ENCODE data around the gene CTSK. TPM values are rescaled to one million over a fixed set of nuclear protein-coding genes. Genes with fewer than 3 reads are reported as not detected.

CTSK gene
- total RNA-seq, 1 experiment from 2014 or later = 3.5 TPM

- TF ChIP-seq, protein P1, sequence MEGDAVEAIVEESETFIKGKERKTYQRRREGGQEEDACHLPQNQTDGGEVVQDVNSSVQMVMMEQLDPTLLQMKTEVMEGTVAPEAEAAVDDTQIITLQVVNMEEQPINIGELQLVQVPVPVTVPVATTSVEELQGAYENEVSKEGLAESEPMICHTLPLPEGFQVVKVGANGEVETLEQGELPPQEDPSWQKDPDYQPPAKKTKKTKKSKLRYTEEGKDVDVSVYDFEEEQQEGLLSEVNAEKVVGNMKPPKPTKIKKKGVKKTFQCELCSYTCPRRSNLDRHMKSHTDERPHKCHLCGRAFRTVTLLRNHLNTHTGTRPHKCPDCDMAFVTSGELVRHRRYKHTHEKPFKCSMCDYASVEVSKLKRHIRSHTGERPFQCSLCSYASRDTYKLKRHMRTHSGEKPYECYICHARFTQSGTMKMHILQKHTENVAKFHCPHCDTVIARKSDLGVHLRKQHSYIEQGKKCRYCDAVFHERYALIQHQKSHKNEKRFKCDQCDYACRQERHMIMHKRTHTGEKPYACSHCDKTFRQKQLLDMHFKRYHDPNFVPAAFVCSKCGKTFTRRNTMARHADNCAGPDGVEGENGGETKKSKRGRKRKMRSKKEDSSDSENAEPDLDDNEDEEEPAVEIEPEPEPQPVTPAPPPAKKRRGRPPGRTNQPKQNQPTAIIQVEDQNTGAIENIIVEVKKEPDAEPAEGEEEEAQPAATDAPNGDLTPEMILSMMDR (IDR thresholded peaks at IDR 0.05 in 2 of 3, conservative IDR thresholded peaks at IDR 0.05 in 1 of 3; ENCODE audit: borderline replicate concordance in 1 of 3, insufficient read depth in 1 of 3, low read depth in 2 of 3, low read length in 2 of 3) = no peak
- no peak for TF ChIP-seq JUND (IDR thresholded peaks at IDR 0.05)
- TF ChIP-seq CEBPB (IDR thresholded peaks at IDR 0.05; ENCODE audit: low read depth) = no peak
- TF ChIP-seq EZH2phosphoT487 (IDR thresholded peaks at IDR 0.05; ENCODE audit: borderline replicate concordance) = no peak
Measured at GRCh38 chr1:150788946-150789345, 19.1 kb downstream of the CTSK start (continued).

GRCh38 chr1:150787455-150787854, 20.6 kb downstream of the CTSK start:
- ATAC-seq = no peak
- no peak for TF ChIP-seq POLR2A (IDR thresholded peaks at IDR 0.05; ENCODE audit: borderline replicate concordance, extremely low read depth, insufficient read depth, insufficient read length)
- TF ChIP-seq, protein P2, sequence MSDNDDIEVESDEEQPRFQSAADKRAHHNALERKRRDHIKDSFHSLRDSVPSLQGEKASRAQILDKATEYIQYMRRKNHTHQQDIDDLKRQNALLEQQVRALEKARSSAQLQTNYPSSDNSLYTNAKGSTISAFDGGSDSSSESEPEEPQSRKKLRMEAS (IDR thresholded peaks at IDR 0.05) = no peak
- no peak for TF ChIP-seq CEBPB (IDR thresholded peaks at IDR 0.05; ENCODE audit: low read depth)
- TF ChIP-seq ZBTB33 (IDR thresholded peaks at IDR 0.05; ENCODE audit: extremely low read depth, insufficient replicate concordance, low read length) = no peak
- TF ChIP-seq ATF3 (IDR thresholded peaks at IDR 0.05) = no peak
- TF ChIP-seq SP1 (IDR thresholded peaks at IDR 0.05; ENCODE audit: low read depth) = no peak
- TF ChIP-seq ELF1 (IDR thresholded peaks at IDR 0.05; ENCODE audit: borderline replicate concordance, low read depth) = no peak
- TF ChIP-seq SRF (IDR thresholded peaks at IDR 0.05; ENCODE audit: low read depth) = no peak
- TF ChIP-seq CBX3 (IDR thresholded peaks at IDR 0.05; ENCODE audit: low read depth) = no peak
- TF ChIP-seq RAD21 (IDR thresholded peaks at IDR 0.05; ENCODE audit: low read depth) = no peak
- no peak for TF ChIP-seq EZH2phosphoT487 (IDR thresholded peaks at IDR 0.05; ENCODE audit: borderline replicate concordance)
- no peak for TF ChIP-seq ZFX (IDR thresholded peaks at IDR 0.05)
- TF ChIP-seq, protein P3, sequence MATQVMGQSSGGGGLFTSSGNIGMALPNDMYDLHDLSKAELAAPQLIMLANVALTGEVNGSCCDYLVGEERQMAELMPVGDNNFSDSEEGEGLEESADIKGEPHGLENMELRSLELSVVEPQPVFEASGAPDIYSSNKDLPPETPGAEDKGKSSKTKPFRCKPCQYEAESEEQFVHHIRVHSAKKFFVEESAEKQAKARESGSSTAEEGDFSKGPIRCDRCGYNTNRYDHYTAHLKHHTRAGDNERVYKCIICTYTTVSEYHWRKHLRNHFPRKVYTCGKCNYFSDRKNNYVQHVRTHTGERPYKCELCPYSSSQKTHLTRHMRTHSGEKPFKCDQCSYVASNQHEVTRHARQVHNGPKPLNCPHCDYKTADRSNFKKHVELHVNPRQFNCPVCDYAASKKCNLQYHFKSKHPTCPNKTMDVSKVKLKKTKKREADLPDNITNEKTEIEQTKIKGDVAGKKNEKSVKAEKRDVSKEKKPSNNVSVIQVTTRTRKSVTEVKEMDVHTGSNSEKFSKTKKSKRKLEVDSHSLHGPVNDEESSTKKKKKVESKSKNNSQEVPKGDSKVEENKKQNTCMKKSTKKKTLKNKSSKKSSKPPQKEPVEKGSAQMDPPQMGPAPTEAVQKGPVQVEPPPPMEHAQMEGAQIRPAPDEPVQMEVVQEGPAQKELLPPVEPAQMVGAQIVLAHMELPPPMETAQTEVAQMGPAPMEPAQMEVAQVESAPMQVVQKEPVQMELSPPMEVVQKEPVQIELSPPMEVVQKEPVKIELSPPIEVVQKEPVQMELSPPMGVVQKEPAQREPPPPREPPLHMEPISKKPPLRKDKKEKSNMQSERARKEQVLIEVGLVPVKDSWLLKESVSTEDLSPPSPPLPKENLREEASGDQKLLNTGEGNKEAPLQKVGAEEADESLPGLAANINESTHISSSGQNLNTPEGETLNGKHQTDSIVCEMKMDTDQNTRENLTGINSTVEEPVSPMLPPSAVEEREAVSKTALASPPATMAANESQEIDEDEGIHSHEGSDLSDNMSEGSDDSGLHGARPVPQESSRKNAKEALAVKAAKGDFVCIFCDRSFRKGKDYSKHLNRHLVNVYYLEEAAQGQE (IDR thresholded peaks at IDR 0.05; ENCODE audit: low read depth) = no peak
- no peak for TF ChIP-seq EZH2 (IDR thresholded peaks at IDR 0.05)
- TF ChIP-seq ZNF274 (IDR thresholded peaks at IDR 0.05; ENCODE audit: low read depth, low read length) = no peak
- TF ChIP-seq EGR1 (IDR thresholded peaks at IDR 0.05; ENCODE audit: low read depth) = no peak
- TF ChIP-seq FOSL1 (IDR thresholded peaks at IDR 0.05; ENCODE audit: low read depth) = no peak
- no peak for TF ChIP-seq POLR2AphosphoS5 (IDR thresholded peaks at IDR 0.05; ENCODE audit: low read depth, low read length)
- no peaks in the 10 kb centered on the region for H3K79me2 ChIP-seq (ENCODE audit: insufficient read depth, low read length)
- no peaks in the 10 kb centered on the region for H3K36me3 ChIP-seq (ENCODE audit: control insufficient read depth in 1 of 2, insufficient read depth in 2 of 2, low read length in 2 of 2)
- POLR2A ChIA-PET = no interaction called here
- no peaks in the 10 kb centered on the region for H3K9me3 ChIP-seq (ENCODE audit: control insufficient read depth in 1 of 2, insufficient read depth in 1 of 2, low read depth in 1 of 2, low read length in 2 of 2)
- H3K27me3 ChIP-seq (ENCODE audit: insufficient read depth, low read length) = no peaks in the 10 kb centered on the region
- intact Hi-C loops (cut with micrococcal nuclease) = no loop called here
- DNase-seq (ENCODE audit: low read depth, low spot score) = no peak
- no peaks in the 10 kb centered on the region for H3K9me2 ChIP-seq (ENCODE audit: insufficient read depth)
- peaks cover 0 to 4% of the 10 kb centered on the region in 2 experiments; a peak in 2 of 4 replicates for H3K4me1 ChIP-seq (ENCODE audit: control insufficient read depth in 1 of 2, insufficient read depth in 2 of 2, low read length in 2 of 2)
- no peak overlapping the region for H2AFZ ChIP-seq (ENCODE audit: low read depth, low read length, poor library complexity, severe bottlenecking)
- BruUV-seq (replicated peaks) = no TSS peak
- H3K4me2 ChIP-seq (ENCODE audit: low read length) = no peak overlapping the region
- CTCF ChIA-PET = no interaction called here
- RAD21 ChIA-PET (ENCODE audit: low non-redundant PET in 1 of 2, low total read pairs in 2 of 2, uncharacterized antibody in 2 of 2, unreplicated experiment in 2 of 2) = no interaction called here
- no peak overlapping the region for H3K4me3 ChIP-seq (replicated peaks in 1 of 2; ENCODE audit: low read depth in 1 of 2, low read length in 2 of 2)
- H3K27ac ChIP-seq (ENCODE audit: low read depth, low read length) = no peak overlapping the region
- H3K9ac ChIP-seq (ENCODE audit: low read length) = no peak overlapping the region
- H4K20me1 ChIP-seq (ENCODE audit: insufficient read depth) = no peaks in the 10 kb centered on the region
